OCI-LY3 (cell line): ENCODE results near the gene ST6GALNAC5.
A peak's percentile ranks its signal among the peaks of the same experiment; 100 is the strongest.
"Not testable (repeated sequence)": the region's sequence is repeated elsewhere in the genome, so short reads cannot be mapped to it uniquely, and the experiment has no call there.

Experiments
- H2AFZ ChIP-seq: fragments of 200-600, 300-600 bp; shearing (Covaris generic); 2 replicates; pipeline ENCODE4 v1.6.0; 2014; ENCODE audit warnings: antibody characterized with exemption, low read depth, low read length
- H3K27ac ChIP-seq: fragments of 200-600, 300-600 bp; sonication (generic); 2 replicates; pipeline ENCODE4 v1.5.1; 2014; ENCODE audit warnings: mild to moderate bottlenecking, low read length, moderate library complexity, mixed read lengths
- H3K27me3 ChIP-seq: fragments of 200-600, 300-600 bp; sonication (generic); 2 replicates; pipeline ENCODE4 v1.6.1; 2014; ENCODE audit warnings: low read depth, low read length, mixed read lengths
- H3K36me3 ChIP-seq: fragments of 200-600, 300-600 bp; sonication (generic); replicated peaks from 2 replicates; pipeline ENCODE3; 2014; ENCODE audit warnings: low read depth, low read length, mixed read lengths
- H3K4me1 ChIP-seq: fragments of 300-600, 200-600 bp; sonication (generic); 2 replicates; pipeline ENCODE4 v1.6.1; 2014; ENCODE audit warnings: low read length, mixed read lengths
- H3K4me2 ChIP-seq: fragments of 200-600, 300-600 bp; sonication (generic); 2 replicates; pipeline ENCODE4 v1.6.1; 2014; ENCODE audit warnings: low read length, mixed read lengths
- H3K4me3 ChIP-seq: fragments of 300-600, 200-600 bp; sonication (generic); 2 replicates; pipeline ENCODE4 v1.5.1; 2014; ENCODE audit warnings: antibody characterized with exemption, mild to moderate bottlenecking, low read length, moderate library complexity
- H3K79me2 ChIP-seq: fragments of 300-600, 200-600 bp; shearing (Covaris generic); 2 replicates; pipeline ENCODE4 v1.6.1; 2014; ENCODE audit warnings: mild to moderate bottlenecking, low read length, mixed read lengths
- H3K9ac ChIP-seq: fragments of 300-600, 200-600 bp; shearing (Covaris generic); 2 replicates; pipeline ENCODE4 v1.6.0; 2014; ENCODE audit warnings: mild to moderate bottlenecking, low read length, moderate library complexity
- H3K9me3 ChIP-seq: fragments of 200-600, 300-600 bp; shearing (Covaris generic); 2 replicates; pipeline ENCODE4 v1.6.1; 2014; ENCODE audit warnings: low read length, mixed read lengths; ENCODE audit not compliant: insufficient read depth
- H4K20me1 ChIP-seq: fragments of 200-600, 300-600 bp; sonication (generic); 2 replicates; pipeline ENCODE4 v1.6.1; 2016; ENCODE audit warnings: low read length, mixed read lengths; ENCODE audit not compliant: insufficient read depth
- CTCF ChIP-seq: fragments of 200-600, 300-600 bp; sonication (generic); IDR thresholded peaks from 2 replicates; pipeline ENCODE4 v1.5.1; 2014; ENCODE audit warnings: antibody characterized with exemption, low read length, low read depth
- EZH2phosphoT487 ChIP-seq: fragments of 200-600 bp; shearing (Covaris generic); IDR thresholded peaks from 2 replicates; pipeline ENCODE4 v1.6.1; 2018; ENCODE audit warnings: antibody characterized with exemption, mixed run types, low read depth

Gene ST6GALNAC5

GRCh38 chr1:76876655-76877395, 9.5 kb downstream of the ST6GALNAC5 start:
- peaks cover 6% of the 10 kb centered on the region for H3K4me1 ChIP-seq
- no peak overlapping the region for H2AFZ ChIP-seq
- H3K36me3 ChIP-seq, result no peaks in the 10 kb centered on the region
- TF ChIP-seq EZH2phosphoT487 (no peak), CTCF (peak; percentile 8; the same call in 1 of the 2 replicates)
- H3K4me2 ChIP-seq, result no peak overlapping the region
- H3K9me3 ChIP-seq, result no peaks in the 10 kb centered on the region
- no peaks in the 10 kb centered on the region for H3K79me2 ChIP-seq
- H4K20me1 ChIP-seq, result no peaks in the 10 kb centered on the region
- H3K4me3 ChIP-seq, result no peak overlapping the region
- no peak overlapping the region for H3K9ac ChIP-seq
- H3K27me3 ChIP-seq, result no peaks in the 10 kb centered on the region
- H3K27ac ChIP-seq, result no peak overlapping the region

- H2AFZ ChIP-seq, H3K9ac ChIP-seq, H3K79me2 ChIP-seq: not testable (repeated sequence)
These were observed 11.7 kb downstream of the ST6GALNAC5 start for GRCh38 chr1:76879014-76879413.

GRCh38 chr1:76881762-76882161, 14.5 kb downstream of the ST6GALNAC5 start:
- no peak overlapping the region for H3K4me2 ChIP-seq
- TF ChIP-seq EZH2phosphoT487, result no peak
- TF ChIP-seq CTCF, result no peak
- no peaks in the 10 kb centered on the region for H3K27me3 ChIP-seq
- no peaks in the 10 kb centered on the region for H3K79me2 ChIP-seq
- H2AFZ ChIP-seq, result no peak overlapping the region
- H3K4me1 ChIP-seq, result no peaks in the 10 kb centered on the region
- H3K27ac ChIP-seq, result no peak overlapping the region
- H4K20me1 ChIP-seq, result no peaks in the 10 kb centered on the region
- no peaks in the 10 kb centered on the region for H3K9me3 ChIP-seq
- no peaks in the 10 kb centered on the region for H3K36me3 ChIP-seq
- no peak overlapping the region for H3K9ac ChIP-seq
- H3K4me3 ChIP-seq, result no peak overlapping the region

More at GRCh38 chr1:76879014-76879413, 11.7 kb downstream of the ST6GALNAC5 start:
- H3K4me3 ChIP-seq, H3K4me2 ChIP-seq, H3K27me3 ChIP-seq, H3K36me3 ChIP-seq, H3K27ac ChIP-seq, H3K4me1 ChIP-seq, H4K20me1 ChIP-seq, H3K9me3 ChIP-seq: not testable (repeated sequence)

GRCh38 chr1:76891931-76892622, 24.8 kb downstream of the ST6GALNAC5 start:
- TF ChIP-seq CTCF (no peak), EZH2phosphoT487 (no peak)
- Histone ChIP-seq H3K27ac (no peak overlapping the region), H2AFZ (no peak overlapping the region), H3K9ac (no peak overlapping the region), H3K4me3 (no peak overlapping the region), H3K27me3 (no peaks in the 10 kb centered on the region), H3K79me2 (no peaks in the 10 kb centered on the region), H3K4me2 (no peak overlapping the region), H3K4me1 (no peaks in the 10 kb centered on the region), H3K9me3 (no peaks in the 10 kb centered on the region), H4K20me1 (no peaks in the 10 kb centered on the region), H3K36me3 (no peaks in the 10 kb centered on the region)
